ENCODE results near the gene SMURF1.
"Not testable (repeated sequence)": the region's sequence is repeated elsewhere in the genome, so short reads cannot be mapped to it uniquely, and the experiment has no call there.

The SMURF1 gene

DNA sequence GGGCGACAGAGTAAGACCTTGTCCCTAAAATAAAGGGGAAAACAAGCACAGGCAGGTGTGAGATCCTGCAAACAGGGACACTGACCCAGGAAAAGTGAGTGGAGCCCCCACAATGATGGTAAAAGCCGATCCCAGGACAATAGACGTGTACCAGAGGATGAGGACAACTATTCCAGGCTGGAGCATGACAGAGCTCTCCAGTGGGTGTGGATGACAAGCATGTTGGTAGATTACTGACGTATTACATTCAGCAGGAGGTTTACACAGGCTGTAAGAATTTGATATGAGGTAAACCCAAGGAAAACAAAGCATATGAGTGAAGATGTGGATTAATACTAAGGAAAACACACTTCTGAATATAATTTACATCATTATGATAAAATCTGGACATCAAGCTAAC lies 27.8 kb upstream of the SMURF1 start:
- Histone ChIP-seq H3K9ac (ENCODE audit: low read depth in 1 of 2, low read length in 2 of 2) (no peak overlapping the region), H3K27ac (ENCODE audit: low read depth, low read length) (no peak overlapping the region), H3K36me3 (ENCODE audit: control insufficient read depth in 1 of 2, insufficient read depth in 2 of 2, low read length in 2 of 2) (no peaks in the 10 kb centered on the region), H3K27me3 (ENCODE audit: control insufficient read depth in 1 of 2, insufficient read depth in 2 of 2, low read length in 2 of 2) (no peaks in the 10 kb centered on the region), H3K9me3 (ENCODE audit: control insufficient read depth in 1 of 2, low read length in 2 of 2) (no peaks in the 10 kb centered on the region), H3K4me3 (ENCODE audit: low read depth in 1 of 2, low read length in 2 of 2) (no peak overlapping the region), H3K4me1 (ENCODE audit: control insufficient read depth in 1 of 2, insufficient read depth in 2 of 2, low read length in 2 of 2) (peaks cover 0 to 5% of the 10 kb centered on the region in 2 donors)

DNA sequence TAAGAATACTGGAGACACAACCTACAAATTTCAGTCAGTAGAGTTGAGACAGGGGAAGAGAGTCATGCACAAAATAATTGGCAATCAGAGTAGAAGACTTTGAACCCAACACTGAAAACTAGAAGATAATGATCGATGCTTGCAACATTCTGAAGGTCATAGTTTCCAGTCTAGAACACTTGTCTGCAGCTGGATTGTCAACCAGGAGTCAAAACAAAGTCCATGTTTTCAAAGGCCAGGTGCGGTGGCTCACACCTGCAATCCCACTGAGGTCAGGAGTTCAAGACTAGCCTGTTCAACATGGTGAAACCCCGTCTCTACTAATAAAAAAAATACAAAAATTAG lies 26.8 kb upstream of the SMURF1 start:
- Histone ChIP-seq H3K36me3 (ENCODE audit: control insufficient read depth in 1 of 2, insufficient read depth in 2 of 2, low read length in 2 of 2) (no peaks in the 10 kb centered on the region), H3K9ac (ENCODE audit: low read depth in 1 of 2, low read length in 2 of 2) (no peak overlapping the region), H3K27me3 (ENCODE audit: control insufficient read depth in 1 of 2, insufficient read depth in 2 of 2, low read length in 2 of 2) (no peaks in the 10 kb centered on the region), H3K27ac (ENCODE audit: low read depth, low read length) (no peak overlapping the region), H3K4me3 (ENCODE audit: low read depth in 1 of 2, low read length in 2 of 2) (no peak overlapping the region), H3K4me1 (ENCODE audit: control insufficient read depth in 1 of 2, insufficient read depth in 2 of 2, low read length in 2 of 2) (peaks cover 0 to 5% of the 10 kb centered on the region in 2 donors), H3K9me3 (ENCODE audit: control insufficient read depth in 1 of 2, low read length in 2 of 2) (no peaks in the 10 kb centered on the region)

DNA sequence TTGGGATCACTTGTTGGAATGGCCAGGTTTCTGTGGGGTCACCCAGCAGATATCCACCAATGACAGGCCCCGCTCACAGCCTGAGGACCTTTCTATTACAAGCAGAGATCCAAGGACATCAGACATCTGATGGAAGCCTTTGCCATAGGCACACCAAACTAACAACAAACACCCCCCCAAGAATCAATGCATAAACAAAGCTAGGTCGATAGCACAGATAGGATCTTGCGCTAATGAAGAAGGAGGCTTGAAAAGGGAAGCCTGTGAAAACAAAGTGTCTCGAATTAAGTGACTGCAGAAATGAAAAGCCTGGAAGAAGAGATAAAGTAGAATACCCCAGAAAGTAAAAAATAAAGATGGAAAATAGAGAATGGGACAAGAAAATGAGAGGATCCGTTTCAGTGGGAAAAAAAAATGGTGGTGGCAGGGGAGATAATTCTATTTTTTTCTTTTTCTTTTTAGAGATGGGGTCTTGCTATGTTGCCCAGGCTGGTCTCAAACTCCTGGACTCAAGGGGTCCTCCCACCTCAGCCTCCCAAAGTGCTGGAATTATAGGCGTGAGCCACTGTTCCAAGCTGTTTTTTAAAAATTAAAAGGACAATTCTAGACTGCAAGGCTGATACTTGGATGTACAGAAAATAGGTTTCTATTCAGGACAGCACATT lies 26.3 kb upstream of the SMURF1 start:
- no peak overlapping the region for H3K27ac ChIP-seq (ENCODE audit: low read depth, low read length)
- H3K9ac ChIP-seq (ENCODE audit: low read depth in 1 of 2, low read length in 2 of 2) = no peak overlapping the region
- H3K27me3 ChIP-seq (ENCODE audit: control insufficient read depth in 1 of 2, insufficient read depth in 2 of 2, low read length in 2 of 2) = no peaks in the 10 kb centered on the region
- H3K36me3 ChIP-seq (ENCODE audit: control insufficient read depth in 1 of 2, insufficient read depth in 2 of 2, low read length in 2 of 2) = no peaks in the 10 kb centered on the region
- H3K9me3 ChIP-seq (ENCODE audit: control insufficient read depth in 1 of 2, low read length in 2 of 2) = no peaks in the 10 kb centered on the region
- H3K4me3 ChIP-seq (ENCODE audit: low read depth in 1 of 2, low read length in 2 of 2) = no peak overlapping the region
- peaks cover 0 to 5% of the 10 kb centered on the region in 2 donors for H3K4me1 ChIP-seq (ENCODE audit: control insufficient read depth in 1 of 2, insufficient read depth in 2 of 2, low read length in 2 of 2)

DNA sequence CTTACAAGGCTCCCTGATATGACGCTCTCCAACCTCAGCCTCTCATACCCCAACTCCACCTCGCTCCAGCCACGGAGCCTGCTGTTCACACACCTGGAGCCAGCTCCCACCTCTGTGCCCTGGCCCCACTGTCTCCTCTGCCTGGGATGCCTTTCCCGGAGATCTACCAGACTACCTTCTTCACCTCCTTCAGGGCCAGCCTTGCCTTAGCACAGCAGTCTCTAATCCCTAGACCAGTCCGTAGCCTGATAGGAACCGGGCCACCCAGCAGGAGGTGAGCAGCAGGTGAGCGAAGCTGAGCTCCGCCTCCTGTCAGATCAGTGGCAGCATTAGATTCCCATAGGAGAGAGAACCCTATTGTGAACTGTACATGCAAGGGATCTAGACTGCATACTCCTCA lies 23.2 kb upstream of the SMURF1 start:
- H3K4me1 ChIP-seq (ENCODE audit: control insufficient read depth in 1 of 2, insufficient read depth in 2 of 2, low read length in 2 of 2) = peaks cover 0 to 5% of the 10 kb centered on the region in 2 donors
- H3K4me3 ChIP-seq (ENCODE audit: low read depth in 1 of 2, low read length in 2 of 2) = no peak overlapping the region
- H3K27ac ChIP-seq (ENCODE audit: low read depth, low read length) = no peak overlapping the region
- H3K9ac ChIP-seq (ENCODE audit: low read depth in 1 of 2, low read length in 2 of 2) = no peak overlapping the region
- H3K27me3 ChIP-seq (ENCODE audit: control insufficient read depth in 1 of 2, insufficient read depth in 2 of 2, low read length in 2 of 2) = no peaks in the 10 kb centered on the region
- no peaks in the 10 kb centered on the region for H3K9me3 ChIP-seq (ENCODE audit: control insufficient read depth in 1 of 2, low read length in 2 of 2)
- H3K36me3 ChIP-seq (ENCODE audit: control insufficient read depth in 1 of 2, insufficient read depth in 2 of 2, low read length in 2 of 2) = no peaks in the 10 kb centered on the region

DNA sequence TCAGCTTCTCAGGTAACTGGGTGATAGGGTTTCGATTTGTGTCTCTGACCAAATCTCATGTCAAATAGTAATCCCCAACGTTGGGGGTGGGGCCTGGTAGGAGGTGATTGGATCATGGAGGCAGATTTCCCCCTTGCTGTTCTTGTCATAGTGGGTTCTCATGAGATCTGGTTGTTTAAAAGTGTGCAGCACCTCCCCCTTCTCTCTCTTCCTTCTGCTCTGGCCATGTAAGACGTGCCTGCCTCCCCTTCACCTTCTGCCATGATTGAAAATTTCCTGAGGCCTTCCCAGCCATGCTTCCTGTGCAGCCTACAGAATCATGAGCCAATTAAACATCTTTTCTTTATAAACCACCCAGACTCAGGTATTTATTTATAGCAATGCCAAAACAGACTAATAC lies 21.9 kb upstream of the SMURF1 start:
- Histone ChIP-seq H3K27ac (ENCODE audit: low read depth, low read length) (no peak overlapping the region), H3K9ac (ENCODE audit: low read depth in 1 of 2, low read length in 2 of 2) (no peak overlapping the region), H3K36me3 (ENCODE audit: control insufficient read depth in 1 of 2, insufficient read depth in 2 of 2, low read length in 2 of 2) (no peaks in the 10 kb centered on the region), H3K4me1 (ENCODE audit: control insufficient read depth in 1 of 2, insufficient read depth in 2 of 2, low read length in 2 of 2) (no peaks in the 10 kb centered on the region), H3K27me3 (ENCODE audit: control insufficient read depth in 1 of 2, insufficient read depth in 2 of 2, low read length in 2 of 2) (no peaks in the 10 kb centered on the region), H3K4me3 (ENCODE audit: low read depth in 1 of 2, low read length in 2 of 2) (no peak overlapping the region), H3K9me3 (ENCODE audit: control insufficient read depth in 1 of 2, low read length in 2 of 2) (no peaks in the 10 kb centered on the region)

DNA sequence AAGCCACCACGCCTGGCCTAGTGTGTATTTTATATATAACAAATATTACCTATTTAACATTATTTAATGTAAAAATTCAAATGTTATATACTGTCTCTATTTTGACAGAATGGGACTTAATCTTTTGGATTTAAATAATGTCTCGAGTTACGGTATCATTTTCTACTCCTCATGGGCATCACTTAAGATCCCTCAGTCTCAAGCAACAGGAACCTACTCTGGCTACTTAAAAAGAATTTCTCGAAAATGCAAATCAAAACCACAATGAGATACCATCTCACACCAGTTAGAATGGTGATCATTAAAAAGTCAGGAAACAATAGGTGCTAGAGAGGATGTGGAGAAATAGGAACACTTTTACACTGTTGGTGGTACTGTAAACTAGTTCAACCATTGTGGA lies 19.8 kb upstream of the SMURF1 start:
- H3K27me3 ChIP-seq (ENCODE audit: control insufficient read depth in 1 of 2, insufficient read depth in 2 of 2, low read length in 2 of 2); H3K27ac ChIP-seq (ENCODE audit: low read depth, low read length); H3K4me3 ChIP-seq (ENCODE audit: low read depth in 1 of 2, low read length in 2 of 2); H3K9ac ChIP-seq (ENCODE audit: low read depth in 1 of 2, low read length in 2 of 2); H3K4me1 ChIP-seq (ENCODE audit: control insufficient read depth in 1 of 2, insufficient read depth in 2 of 2, low read length in 2 of 2); H3K9me3 ChIP-seq (ENCODE audit: control insufficient read depth in 1 of 2, low read length in 2 of 2); H3K36me3 ChIP-seq (ENCODE audit: control insufficient read depth in 1 of 2, insufficient read depth in 2 of 2, low read length in 2 of 2): not testable (repeated sequence)

DNA sequence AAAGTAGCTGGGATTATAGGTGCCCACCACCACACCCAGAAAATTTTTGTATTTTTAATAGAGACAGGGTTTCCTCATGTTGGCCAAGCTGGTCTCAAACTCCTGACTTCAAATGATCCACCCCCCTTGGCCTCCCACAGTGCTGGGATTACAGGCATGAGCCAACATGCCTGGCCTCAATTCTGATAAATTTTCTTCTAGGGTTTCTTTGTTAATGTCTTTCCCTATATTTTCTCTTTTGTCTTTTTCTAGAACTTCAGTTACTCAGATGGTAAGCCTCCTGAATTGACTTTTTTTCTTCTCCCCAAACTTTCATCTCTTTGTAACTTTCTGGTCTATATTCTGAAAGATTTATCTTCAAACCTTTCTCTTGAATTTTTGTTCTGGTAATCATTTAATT lies 12.7 kb upstream of the SMURF1 start:
- Histone ChIP-seq H3K27me3 (ENCODE audit: control insufficient read depth in 1 of 2, insufficient read depth in 2 of 2, low read length in 2 of 2) (no peaks in the 10 kb centered on the region), H3K4me1 (ENCODE audit: control insufficient read depth in 1 of 2, insufficient read depth in 2 of 2, low read length in 2 of 2) (no peaks in the 10 kb centered on the region), H3K4me3 (ENCODE audit: low read depth in 1 of 2, low read length in 2 of 2) (no peak overlapping the region), H3K36me3 (ENCODE audit: control insufficient read depth in 1 of 2, insufficient read depth in 2 of 2, low read length in 2 of 2) (no peaks in the 10 kb centered on the region), H3K27ac (ENCODE audit: low read depth, low read length) (no peak overlapping the region), H3K9ac (ENCODE audit: low read depth in 1 of 2, low read length in 2 of 2) (no peak overlapping the region), H3K9me3 (ENCODE audit: control insufficient read depth in 1 of 2, low read length in 2 of 2) (no peaks in the 10 kb centered on the region)

DNA sequence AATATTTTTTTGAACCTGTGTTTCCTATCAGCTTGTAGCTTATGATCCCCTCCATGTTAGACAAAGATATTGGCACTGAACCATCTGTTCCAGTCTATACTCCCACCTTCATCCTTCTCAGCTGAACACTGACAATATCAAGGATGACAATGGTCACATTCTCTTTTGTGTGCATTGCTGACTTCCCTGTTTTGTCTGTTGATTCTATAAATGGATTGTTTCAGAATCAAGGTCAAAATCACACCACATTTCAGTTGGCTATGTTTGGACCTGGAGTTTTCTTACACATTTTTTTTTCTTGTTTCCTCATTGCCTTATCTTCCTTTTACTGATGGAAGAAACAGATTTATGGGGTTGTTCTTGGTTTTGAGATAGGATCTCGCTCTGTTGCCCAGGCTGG lies 11.3 kb upstream of the SMURF1 start:
- no peaks in the 10 kb centered on the region for H3K27me3 ChIP-seq (ENCODE audit: control insufficient read depth in 1 of 2, insufficient read depth in 2 of 2, low read length in 2 of 2)
- H3K9ac ChIP-seq (ENCODE audit: low read depth in 1 of 2, low read length in 2 of 2) = no peak overlapping the region
- H3K4me1 ChIP-seq (ENCODE audit: control insufficient read depth in 1 of 2, insufficient read depth in 2 of 2, low read length in 2 of 2) = no peaks in the 10 kb centered on the region
- H3K27ac ChIP-seq (ENCODE audit: low read depth, low read length) = no peak overlapping the region
- no peaks in the 10 kb centered on the region for H3K36me3 ChIP-seq (ENCODE audit: control insufficient read depth in 1 of 2, insufficient read depth in 2 of 2, low read length in 2 of 2)
- H3K9me3 ChIP-seq (ENCODE audit: control insufficient read depth in 1 of 2, low read length in 2 of 2) = no peaks in the 10 kb centered on the region
- H3K4me3 ChIP-seq (ENCODE audit: low read depth in 1 of 2, low read length in 2 of 2) = no peak overlapping the region

DNA sequence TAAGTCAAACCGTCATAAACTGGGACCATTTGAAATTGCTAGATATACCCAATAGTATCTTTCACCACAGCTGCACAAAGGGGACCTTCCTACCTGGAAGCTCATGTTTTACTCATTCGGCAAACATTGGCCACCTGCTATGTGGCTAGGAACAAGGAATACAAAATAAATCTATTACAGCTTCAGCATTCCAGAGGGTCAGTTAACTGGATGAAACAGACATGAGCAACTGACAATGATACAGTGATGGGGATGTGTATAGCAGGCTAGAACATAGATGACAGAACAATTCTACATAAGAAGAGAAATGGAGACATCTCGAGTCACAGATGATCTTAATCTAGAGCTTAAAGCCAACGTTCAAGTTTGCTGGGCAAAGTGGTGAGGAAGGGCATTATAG lies 3.1 kb upstream of the SMURF1 start:
- Histone ChIP-seq H3K27me3 (ENCODE audit: control insufficient read depth in 1 of 2, insufficient read depth in 2 of 2, low read length in 2 of 2) (no peaks in the 10 kb centered on the region), H3K4me3 (ENCODE audit: low read depth in 1 of 2, low read length in 2 of 2) (no peak overlapping the region), H3K36me3 (ENCODE audit: control insufficient read depth in 1 of 2, insufficient read depth in 2 of 2, low read length in 2 of 2) (no peaks in the 10 kb centered on the region), H3K4me1 (ENCODE audit: control insufficient read depth in 1 of 2, insufficient read depth in 2 of 2, low read length in 2 of 2) (peaks cover under 1 to 8% of the 10 kb centered on the region in 2 donors), H3K27ac (ENCODE audit: low read depth, low read length) (no peak overlapping the region), H3K9ac (ENCODE audit: low read depth in 1 of 2, low read length in 2 of 2) (no peak overlapping the region), H3K9me3 (ENCODE audit: control insufficient read depth in 1 of 2, low read length in 2 of 2) (no peaks in the 10 kb centered on the region)

DNA sequence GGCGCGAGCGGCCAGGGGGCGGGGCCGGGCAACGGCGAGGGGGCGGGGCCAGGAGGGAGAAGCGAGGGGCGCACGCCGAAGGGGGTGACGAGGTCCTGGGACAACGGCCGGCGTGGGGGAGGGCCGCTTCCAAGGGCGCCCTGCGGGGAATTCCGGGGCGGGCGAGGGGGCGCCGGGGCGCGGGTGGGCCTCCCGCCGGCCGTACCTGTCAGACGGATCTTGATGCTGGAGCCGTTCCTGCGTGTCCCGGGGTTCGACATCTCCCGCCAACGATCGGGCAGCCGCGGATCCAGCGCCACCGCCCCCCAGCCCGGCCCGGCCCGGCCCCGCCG lies 421 bp downstream of the SMURF1 start:
- Histone ChIP-seq H3K4me1 (ENCODE audit: control insufficient read depth in 1 of 2, insufficient read depth in 2 of 2, low read length in 2 of 2) (peaks cover 14 to 26% of the 10 kb centered on the region in 2 donors), H3K9ac (ENCODE audit: low read depth in 1 of 2, low read length in 2 of 2) (peak overlapping the region in 1 of 2 donors; percentile 25), H3K27me3 (ENCODE audit: control insufficient read depth in 1 of 2, insufficient read depth in 2 of 2, low read length in 2 of 2) (no peaks in the 10 kb centered on the region), H3K27ac (ENCODE audit: low read depth, low read length) (peak overlapping the region; percentile 90), H3K9me3 (ENCODE audit: control insufficient read depth in 1 of 2, low read length in 2 of 2) (no peaks in the 10 kb centered on the region), H3K4me3 (ENCODE audit: low read depth in 1 of 2, low read length in 2 of 2) (peak overlapping the region; percentile 50 to 72), H3K36me3 (ENCODE audit: control insufficient read depth in 1 of 2, insufficient read depth in 2 of 2, low read length in 2 of 2) (no peaks in the 10 kb centered on the region)
